Stimulated activated CD8-positive, alpha-beta memory T cell treated with anti-CD3 and anti-CD28 coated beads, Interleukin-2, amount 100 ng/mL, for 1 hour (primary cell): ENCODE results near the gene ELMOD3.
"Not testable (repeated sequence)": the region's sequence is repeated elsewhere in the genome, so short reads cannot be mapped to it uniquely, and the experiment has no call there.

Experiments used
- DNase-seq, 2 donors: peaks; one replicate each; pipeline ENCODE4 v3.0.0-alpha.2; 2020; ENCODE audit warnings: low read depth in 2 of 2

The ELMOD3 gene

GRCh38 chr2:85354286-85355072 is at the start of gene ELMOD3, which contains the start of gene RETSAT:
TSS of gene ELMOD3 (plus strand) at chr2:85354769. CDS start at chr2:85357199, 2,430 bp downstream.
TSS of gene RETSAT (minus strand) at chr2:85354528. CDS start at chr2:85354507, 21 bp downstream.
- DNase-seq: peak; percentile 88 to 92

GRCh38 chr2:85307527-85307897 is 47.1 kb upstream of the ELMOD3 start:
- no peak for DNase-seq

- no peak for DNase-seq
Observed at GRCh38 chr2:85308201-85308600, 46.4 kb upstream of the ELMOD3 start.

- DNase-seq: no peak
Observed at GRCh38 chr2:85308896-85309555, 45.5 kb upstream of the ELMOD3 start.

- DNase-seq: no peak
Observed at GRCh38 chr2:85309699-85310321, 44.8 kb upstream of the ELMOD3 start.

GRCh38 chr2:85310330-85310729 is 44.2 kb upstream of the ELMOD3 start:
- no peak for DNase-seq

GRCh38 chr2:85312404-85312803 is 42.2 kb upstream of the ELMOD3 start:
- no peak for DNase-seq

GRCh38 chr2:85314884-85315242 is 39.7 kb upstream of the ELMOD3 start:
- no peak for DNase-seq

- not testable (repeated sequence) for DNase-seq
Observed at GRCh38 chr2:85315921-85316320, 38.6 kb upstream of the ELMOD3 start.

GRCh38 chr2:85318222-85319074 is 36.1 kb upstream of the ELMOD3 start:
- no peak for DNase-seq

- DNase-seq: no peak
Observed at GRCh38 chr2:85319796-85320195, 34.8 kb upstream of the ELMOD3 start.

- DNase-seq: no peak
Observed at GRCh38 chr2:85323351-85323987, 31.1 kb upstream of the ELMOD3 start.

- not testable (repeated sequence) for DNase-seq
Observed at GRCh38 chr2:85323988-85324367, 30.6 kb upstream of the ELMOD3 start.

- DNase-seq: no peak
Observed at GRCh38 chr2:85324639-85325465, 29.7 kb upstream of the ELMOD3 start.

GRCh38 chr2:85325466-85325811 is 29.1 kb upstream of the ELMOD3 start:
- no peak for DNase-seq

- DNase-seq: peak; percentile 7 to 17
Observed at GRCh38 chr2:85326406-85327159, 28.0 kb upstream of the ELMOD3 start.

- peak; percentile 20 to 31 for DNase-seq
Observed at GRCh38 chr2:85327160-85327821, 27.3 kb upstream of the ELMOD3 start.

GRCh38 chr2:85327822-85328617 is 26.5 kb upstream of the ELMOD3 start, which contains the start of gene TGOLN2:
TSS of gene TGOLN2 (minus strand) at chr2:85327989. CDS start at chr2:85327962, 27 bp downstream.
- peak; percentile 84 to 90 for DNase-seq
